ENCODE data around the gene UGGT2.

GRCh38 chr13:95763601-95764000 lies 289.6 kb downstream of the UGGT2 start:
- TF ChIP-seq POLR2A (IDR thresholded peaks at IDR 0.05) = no peak
- TF ChIP-seq CTCF (IDR thresholded peaks at IDR 0.05) = no peak

Measured in Peyer's patch (tissue), 4 donors.